Measurements from ENCODE around the gene TVP23A.

DNA sequence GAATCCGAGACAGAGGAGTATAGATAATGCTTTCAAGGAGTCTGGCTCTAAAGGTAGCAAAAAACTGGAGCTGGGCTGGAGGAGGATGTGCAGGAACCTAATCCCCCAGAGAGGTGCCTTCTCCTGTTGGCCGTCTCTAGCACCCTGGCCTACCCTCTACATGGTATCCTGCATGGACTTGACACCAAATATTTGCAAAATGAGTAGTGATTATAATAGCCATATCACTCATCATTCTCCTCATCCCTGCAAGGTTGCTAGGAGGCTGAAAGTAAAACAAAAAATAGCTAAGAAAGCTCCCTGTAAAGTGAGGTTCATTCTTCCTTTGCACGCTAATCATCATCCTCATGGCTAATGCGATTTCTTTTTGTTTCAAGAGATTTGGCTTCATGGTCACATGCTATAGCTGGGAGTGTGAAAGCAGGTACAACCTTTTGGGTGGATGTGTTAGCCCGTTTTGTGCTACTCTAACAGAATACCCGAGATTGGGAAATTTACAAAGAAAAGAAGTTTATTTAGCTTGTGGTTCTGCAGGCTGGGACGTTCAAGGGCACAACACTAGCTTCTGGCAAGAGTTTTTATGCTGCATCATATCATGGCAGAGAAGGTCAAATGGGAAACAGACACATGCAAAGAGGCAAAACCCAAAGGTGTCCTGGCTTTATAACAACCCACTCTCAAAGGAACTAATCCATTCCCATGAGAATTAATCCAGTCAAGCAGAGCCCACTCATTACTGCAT is 31.3 kb upstream of the TVP23A start:
- TF ChIP-seq, protein P1, sequence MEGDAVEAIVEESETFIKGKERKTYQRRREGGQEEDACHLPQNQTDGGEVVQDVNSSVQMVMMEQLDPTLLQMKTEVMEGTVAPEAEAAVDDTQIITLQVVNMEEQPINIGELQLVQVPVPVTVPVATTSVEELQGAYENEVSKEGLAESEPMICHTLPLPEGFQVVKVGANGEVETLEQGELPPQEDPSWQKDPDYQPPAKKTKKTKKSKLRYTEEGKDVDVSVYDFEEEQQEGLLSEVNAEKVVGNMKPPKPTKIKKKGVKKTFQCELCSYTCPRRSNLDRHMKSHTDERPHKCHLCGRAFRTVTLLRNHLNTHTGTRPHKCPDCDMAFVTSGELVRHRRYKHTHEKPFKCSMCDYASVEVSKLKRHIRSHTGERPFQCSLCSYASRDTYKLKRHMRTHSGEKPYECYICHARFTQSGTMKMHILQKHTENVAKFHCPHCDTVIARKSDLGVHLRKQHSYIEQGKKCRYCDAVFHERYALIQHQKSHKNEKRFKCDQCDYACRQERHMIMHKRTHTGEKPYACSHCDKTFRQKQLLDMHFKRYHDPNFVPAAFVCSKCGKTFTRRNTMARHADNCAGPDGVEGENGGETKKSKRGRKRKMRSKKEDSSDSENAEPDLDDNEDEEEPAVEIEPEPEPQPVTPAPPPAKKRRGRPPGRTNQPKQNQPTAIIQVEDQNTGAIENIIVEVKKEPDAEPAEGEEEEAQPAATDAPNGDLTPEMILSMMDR (IDR thresholded peaks at IDR 0.05), result no peak
- no peak for TF ChIP-seq POLR2A (IDR thresholded peaks at IDR 0.05)

All from right lobe of liver (tissue), 4 donors.